A673 (cell line): ENCODE data around the gene DACT2.

Source experiments
- EZH2 ChIP-seq: fragments of 200-600 bp; sonication (generic); IDR thresholded peaks from 2 replicates; pipeline ENCODE4 v1.6.1; 2017; ENCODE audit warnings: borderline replicate concordance, low read depth, mild to moderate bottlenecking, mixed read lengths, antibody characterized with exemption, low read length; ENCODE audit not compliant: poor library complexity, severe bottlenecking
- TF ChIP-seq, protein P1 (sequence below): fragments of 300-800, 200-600 bp; sonication (generic); conservative IDR thresholded peaks from 2 replicates; pipeline ENCODE4 v1.5.1; 2017; ENCODE audit warnings: low read depth, mild to moderate bottlenecking, antibody characterized with exemption, low read length, moderate library complexity, mixed read lengths

DNA sequence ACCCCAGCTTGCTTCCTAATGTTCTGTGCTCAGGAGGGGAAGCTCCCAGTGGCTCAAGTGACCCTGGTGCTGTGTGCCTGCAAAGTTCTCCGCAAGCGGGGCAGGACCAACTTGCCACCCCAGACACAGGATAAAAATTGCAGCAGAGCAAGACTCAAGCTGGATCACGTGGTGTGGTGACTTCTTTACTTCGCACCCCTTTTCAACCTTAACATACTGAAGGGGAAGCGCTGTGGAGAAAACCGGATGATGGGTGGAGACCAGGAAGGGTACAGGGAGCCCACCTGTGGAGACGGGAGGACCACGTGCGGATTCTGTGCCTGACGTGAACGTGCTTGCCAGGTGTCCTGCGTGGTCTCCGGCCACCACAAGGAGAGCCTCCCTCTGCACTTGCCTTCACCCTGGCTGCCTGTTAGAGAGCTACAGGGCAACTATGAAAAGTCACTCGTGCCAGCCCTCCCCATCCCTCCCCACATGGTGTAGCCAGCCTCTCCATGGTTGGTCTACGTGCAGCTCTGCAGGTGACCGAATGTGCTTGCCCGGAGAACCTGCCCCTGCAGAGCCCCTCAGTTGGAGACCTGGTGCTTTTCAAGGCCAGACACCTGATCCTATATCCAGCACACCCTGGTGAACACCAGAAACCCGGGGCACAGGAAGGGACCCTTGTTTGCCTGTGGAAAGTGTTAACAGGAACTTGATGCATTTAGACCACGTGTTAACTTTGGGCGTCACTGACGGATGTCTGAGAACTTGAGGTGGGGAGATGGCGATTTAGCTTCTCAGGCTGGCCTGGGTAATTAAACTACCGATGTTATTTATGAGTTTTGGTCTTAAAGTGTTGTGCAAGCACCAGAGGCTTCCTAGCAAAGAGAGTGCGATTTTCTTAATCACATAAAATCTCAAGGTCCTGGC, 23.9 kb upstream of the DACT2 start:
- TF ChIP-seq, protein P1, sequence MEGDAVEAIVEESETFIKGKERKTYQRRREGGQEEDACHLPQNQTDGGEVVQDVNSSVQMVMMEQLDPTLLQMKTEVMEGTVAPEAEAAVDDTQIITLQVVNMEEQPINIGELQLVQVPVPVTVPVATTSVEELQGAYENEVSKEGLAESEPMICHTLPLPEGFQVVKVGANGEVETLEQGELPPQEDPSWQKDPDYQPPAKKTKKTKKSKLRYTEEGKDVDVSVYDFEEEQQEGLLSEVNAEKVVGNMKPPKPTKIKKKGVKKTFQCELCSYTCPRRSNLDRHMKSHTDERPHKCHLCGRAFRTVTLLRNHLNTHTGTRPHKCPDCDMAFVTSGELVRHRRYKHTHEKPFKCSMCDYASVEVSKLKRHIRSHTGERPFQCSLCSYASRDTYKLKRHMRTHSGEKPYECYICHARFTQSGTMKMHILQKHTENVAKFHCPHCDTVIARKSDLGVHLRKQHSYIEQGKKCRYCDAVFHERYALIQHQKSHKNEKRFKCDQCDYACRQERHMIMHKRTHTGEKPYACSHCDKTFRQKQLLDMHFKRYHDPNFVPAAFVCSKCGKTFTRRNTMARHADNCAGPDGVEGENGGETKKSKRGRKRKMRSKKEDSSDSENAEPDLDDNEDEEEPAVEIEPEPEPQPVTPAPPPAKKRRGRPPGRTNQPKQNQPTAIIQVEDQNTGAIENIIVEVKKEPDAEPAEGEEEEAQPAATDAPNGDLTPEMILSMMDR: no peak
- no peak for TF ChIP-seq EZH2
